Endothelial cell of umbilical vein (primary cell): ENCODE data around the gene SLC2A8. TPM values are rescaled to one million over a fixed set of nuclear protein-coding genes. Genes with fewer than 3 reads are reported as not detected.

Source experiments
- BruUV-seq: library from RNA; stranded (reverse); fragments of 400-500 nt; replicated peaks from 2 replicates; lab custom pipeline; 2021; lab: Mats Ljungman, UMichigan
- CTCF ChIA-PET: fragments of 300-600, 350-600 bp; sonication (Branson Sonifier 250); formaldehyde crosslinking; loops from one replicate; lab custom pipeline; 2021; ENCODE audit warnings: antibody characterized with exemption, inconsistent platforms; lab: Charles Lee
- POLR2A ChIA-PET: fragments of 300-600, 350-600 bp; sonication (Branson Sonifier 250); formaldehyde crosslinking; loops from one replicate; lab custom pipeline; 2021; ENCODE audit warnings: antibody characterized with exemption, inconsistent platforms; lab: Charles Lee
- DNase-seq: peaks from one replicate; pipeline ENCODE4 v3.0.0-alpha.2; 2011; ENCODE audit warnings: low read depth, low spot score
- FAIRE-seq: peaks from 2 replicates; lab custom pipeline; 2011; peaks lifted over from hg19 to GRCh38; lab: Jason Lieb, UNC
- H2AFZ ChIP-seq: 2 replicates; pipeline ENCODE4 v1.6.0; 2012; ENCODE audit warnings: low read depth, low read length, control low read depth, inconsistent platforms
- H3K27ac ChIP-seq: 2 replicates; pipeline ENCODE4 v1.5.1; 2011; ENCODE audit warnings: low read depth, mild to moderate bottlenecking, control low read depth, low read length, moderate library complexity; ENCODE audit not compliant: insufficient read depth
- H3K27me3 ChIP-seq, 2 experiments: 2 replicates each; pipeline versions ENCODE4 v1.6.0 to v1.6.1; 2011; ENCODE audit warnings: low read length in 2 of 2, mixed read lengths in 1 of 2; ENCODE audit not compliant: control insufficient read depth in 2 of 2, insufficient read depth in 2 of 2
- H3K36me3 ChIP-seq, 2 experiments: 2 replicates in 1 of 2; 3 replicates in 1 of 2; pipeline ENCODE4 v1.5.1; 2011; ENCODE audit warnings: low read length in 2 of 2, mild to moderate bottlenecking in 1 of 2, moderate library complexity in 1 of 2; ENCODE audit not compliant: control insufficient read depth in 2 of 2, insufficient read depth in 2 of 2; ENCODE audit errors: extremely low read depth in 1 of 2
- H3K4me1 ChIP-seq: 3 replicates; pipeline ENCODE4 v1.5.1; 2011; ENCODE audit warnings: mild to moderate bottlenecking, low read length; ENCODE audit not compliant: control insufficient read depth, insufficient read depth; ENCODE audit errors: extremely low read depth
- H3K4me2 ChIP-seq: 2 replicates; pipeline ENCODE4 v1.6.1; 2011; ENCODE audit warnings: low read length, control low read depth, mixed read lengths; ENCODE audit not compliant: insufficient read depth
- H3K4me3 ChIP-seq, 3 experiments: fragments of 200-600 bp in 1 of 3; sonication (generic), shearing (Covaris generic) in 1 of 3; replicated peaks in 1 of 3; 2 replicates each; pipeline ENCODE4 v1.5.1; 2011 to 2016; ENCODE audit warnings: control low read depth in 3 of 3, low read length in 3 of 3, mild to moderate bottlenecking in 2 of 3, inconsistent platforms in 1 of 3, low read depth in 1 of 3, moderate library complexity in 1 of 3; ENCODE audit not compliant: insufficient read depth in 1 of 3
- H3K79me2 ChIP-seq: 2 replicates; pipeline ENCODE4 v1.6.0; 2012; ENCODE audit warnings: low read length, inconsistent platforms; ENCODE audit not compliant: control insufficient read depth, insufficient read depth
- H3K9ac ChIP-seq: replicated peaks from 2 replicates; pipeline ENCODE3; 2011; ENCODE audit warnings: low read length, control low read depth; ENCODE audit not compliant: insufficient read depth; ENCODE audit errors: extremely low read depth
- H3K9me1 ChIP-seq: replicated peaks from 3 replicates; pipeline ENCODE4 v1.6.0; 2011; ENCODE audit warnings: mild to moderate bottlenecking, low read length; ENCODE audit not compliant: control insufficient read depth, insufficient read depth; ENCODE audit errors: extremely low read depth
- H3K9me3 ChIP-seq: replicated peaks from 2 replicates; pipeline ENCODE4 v1.5.1; 2012; ENCODE audit warnings: low read length, inconsistent platforms; ENCODE audit not compliant: control insufficient read depth, insufficient read depth
- H4K20me1 ChIP-seq: replicated peaks from 2 replicates; pipeline ENCODE3; 2011; ENCODE audit warnings: mild to moderate bottlenecking, low read length; ENCODE audit not compliant: control insufficient read depth, insufficient read depth; ENCODE audit errors: extremely low read depth
- CTCF ChIP-seq, 2 donors: IDR thresholded peaks; 1 replicate in 1 of 2; 2 replicates in 1 of 2; pipeline ENCODE4 v1.5.1; 2011; ENCODE audit warnings: low read length in 2 of 2, mild to moderate bottlenecking in 2 of 2, moderate library complexity in 2 of 2, control low read depth in 1 of 2, inconsistent platforms in 1 of 2, low read depth in 1 of 2; ENCODE audit not compliant: insufficient read depth in 1 of 2; ENCODE audit errors: extremely low read depth in 1 of 2
- EZH2 ChIP-seq: IDR thresholded peaks from 2 replicates; pipeline ENCODE4 v1.6.1; 2012; ENCODE audit warnings: borderline replicate concordance, low read depth, mild to moderate bottlenecking, moderate library complexity, low read length, inconsistent platforms; ENCODE audit not compliant: severe bottlenecking
- FOS ChIP-seq: IDR thresholded peaks from 2 replicates; pipeline ENCODE4 v1.6.1; 2011; ENCODE audit warnings: mild to moderate bottlenecking, low read length, moderate library complexity, borderline replicate concordance; ENCODE audit not compliant: insufficient read depth
- GATA2 ChIP-seq: IDR thresholded peaks from 2 replicates; pipeline ENCODE4 v1.7.0; 2011; ENCODE audit warnings: low read depth, mild to moderate bottlenecking, moderate library complexity, mixed read lengths, low read length; ENCODE audit not compliant: insufficient read length, insufficient read depth
- JUN ChIP-seq: IDR thresholded peaks from 2 replicates; pipeline ENCODE4 v1.6.1; 2011; ENCODE audit warnings: borderline replicate concordance, low read depth; ENCODE audit not compliant: insufficient read length, insufficient read depth
- MAX ChIP-seq: IDR thresholded peaks from 2 replicates; pipeline ENCODE4 v1.6.1; 2011; ENCODE audit not compliant: insufficient read depth, insufficient read length
- MYC ChIP-seq: IDR thresholded peaks from one replicate; pipeline ENCODE4 v1.6.1; 2011; ENCODE audit warnings: mild to moderate bottlenecking, low read depth, low read length
- POLR2A ChIP-seq: IDR thresholded peaks from 2 replicates; pipeline ENCODE4 v1.6.1; 2012; ENCODE audit warnings: low read depth, mild to moderate bottlenecking, control low read depth, low read length
- POLR2AphosphoS5 ChIP-seq: IDR thresholded peaks from 2 replicates; pipeline ENCODE4 v1.6.1; 2012; ENCODE audit warnings: low read depth, mild to moderate bottlenecking, control low read depth, low read length, moderate library complexity; ENCODE audit not compliant: insufficient read depth
- dilution Hi-C: fragments of 300-500 bp; cut with MboI; formaldehyde crosslinking; loops from one replicate; pipeline ENCODE4 v1.15.0; 2019; ENCODE audit warnings: low sequenced_read_pairs; ENCODE audit not compliant: extremely low pct_ligation_motif_present
- intact Hi-C: fragments of 100-400 bp; cut with micrococcal nuclease; formaldehyde crosslinking; loops from one replicate; pipeline ENCODE4 v1.10.0; 2022
- polyA plus RNA-seq, 4 experiments: library from polyadenylated mRNA; depleted of rRNA in 3 of 4; stranded (reverse) in 3 of 4; unstranded in 1 of 4; fragments of >200 nt; gene quantifications; 2 replicates each; pipeline versions ENCODE4 v1.2.1 to v1.2.3, GENCODE V29; 2011 to 2012; ENCODE audit warnings: missing spikeins in 1 of 4
- total RNA-seq: library from RNA; stranded (reverse); gene quantifications from 2 replicates; pipeline ENCODE4 v1.2.3, GENCODE V29; 2021

SLC2A8 gene
- total and polyA plus RNA-seq, 2 donors (not counting 3 experiments of a cell fraction or from before 2014, with no cell fraction given): 19.3 to 26.1 TPM

GRCh38 chr9:127438394-127438793 lies 41.4 kb downstream of the SLC2A8 start:
- FAIRE-seq: no peak
- H3K36me3 ChIP-seq: peaks cover 17 to 50% of the 10 kb centered on the region in 2 experiments
- CTCF ChIA-PET: no interaction called here

GRCh38 chr9:127444283-127444920 lies 47.4 kb downstream of the SLC2A8 start:
- no peak overlapping the region for H2AFZ ChIP-seq
- POLR2A ChIA-PET: interaction anchor here (0.5 to 0.7 kb wide), 4 partner anchors 24 to 426 kb away, joined by 3 to 5 read pairs (median 3); no protein-coding TSS in a partner anchor
- H3K27ac ChIP-seq: no peak overlapping the region
- H3K79me2 ChIP-seq: peaks cover 17% of the 10 kb centered on the region
- peaks cover 9% of the 10 kb centered on the region for H3K4me1 ChIP-seq
- H3K4me2 ChIP-seq: no peak overlapping the region
- BruUV-seq: no TSS peak
- H3K27me3 ChIP-seq: no peaks in the 10 kb centered on the region
- no peaks in the 10 kb centered on the region for H4K20me1 ChIP-seq
- intact Hi-C loops (no loop called here), dilution Hi-C loops (no loop called here)
- no peaks in the 10 kb centered on the region for H3K9me1 ChIP-seq
- CTCF ChIA-PET: interaction anchor here (0.9 to 1.4 kb wide), 3 partner anchors 10 to 230 kb away, joined by 3 to 4 read pairs (median 4); partner anchors contain the start of gene ZNF79
- H3K9ac ChIP-seq: no peak overlapping the region
- H3K4me3 ChIP-seq: no peak overlapping the region
- peaks cover 3% of the 10 kb centered on the region for H3K9me3 ChIP-seq
- DNase-seq (no peak), FAIRE-seq (no peak)
- TF ChIP-seq JUN: no peak
- TF ChIP-seq POLR2A: no peak
- TF ChIP-seq MYC: no peak
- no peak for TF ChIP-seq CTCF (IDR thresholded peaks at IDR 0.05; ENCODE audit: extremely low read depth in 1 of 2, insufficient read depth in 1 of 2, low read depth in 1 of 2, low read length in 2 of 2)
- TF ChIP-seq POLR2AphosphoS5: no peak
- TF ChIP-seq EZH2: no peak
- TF ChIP-seq MAX: no peak
- TF ChIP-seq FOS: no peak
- no peak for TF ChIP-seq GATA2
- peaks cover 49 to 51% of the 10 kb centered on the region in 2 experiments for H3K36me3 ChIP-seq

More at GRCh38 chr9:127438394-127438793, 41.4 kb downstream of the SLC2A8 start:
- no peaks in the 10 kb centered on the region for H3K79me2 ChIP-seq
- dilution Hi-C loops (no loop called here), intact Hi-C loops (no loop called here)
- no peak overlapping the region for H3K4me3 ChIP-seq
- no peaks in the 10 kb centered on the region for H3K27me3 ChIP-seq
- H3K9me3 ChIP-seq: no peaks in the 10 kb centered on the region
- no peaks in the 10 kb centered on the region for H3K4me1 ChIP-seq
- BruUV-seq: no TSS peak
- TF ChIP-seq POLR2A: no peak
- TF ChIP-seq GATA2: no peak
- TF ChIP-seq EZH2: no peak
- TF ChIP-seq JUN: no peak
- TF ChIP-seq MAX: no peak
- no peak for TF ChIP-seq POLR2AphosphoS5
- no peak for TF ChIP-seq MYC
- no peak overlapping the region for H3K9ac ChIP-seq
- H3K9me1 ChIP-seq: no peaks in the 10 kb centered on the region
- DNase-seq: no peak
- POLR2A ChIA-PET: no interaction called here
- H3K27ac ChIP-seq: no peak overlapping the region
- no peak overlapping the region for H3K4me2 ChIP-seq
- no peak overlapping the region for H2AFZ ChIP-seq
- no peaks in the 10 kb centered on the region for H4K20me1 ChIP-seq
